Loucy (cell line): Measurements from ENCODE around the gene MOV10L1.

Source experiments
- H2AFZ ChIP-seq: fragments of 200-600 bp; sonication (generic); 2 replicates; pipeline ENCODE4 v1.6.0; 2016; ENCODE audit warnings: antibody characterized with exemption, mild to moderate bottlenecking, low read length, moderate library complexity
- H3F3A ChIP-seq: fragments of 200-600 bp; 2 replicates; pipeline ENCODE4 v1.6.0; 2016; ENCODE audit warnings: antibody characterized with exemption, low read depth, mild to moderate bottlenecking
- H3K27me3 ChIP-seq: fragments of 200-600 bp; sonication (generic); 2 replicates; pipeline ENCODE4 v1.6.1; 2014; ENCODE audit warnings: low read length, mild to moderate bottlenecking; ENCODE audit not compliant: insufficient read depth, poor library complexity, severe bottlenecking
- H3K36me3 ChIP-seq: fragments of 200-600 bp; sonication (generic); 2 replicates; pipeline ENCODE4 v1.6.1; 2016; ENCODE audit warnings: low read length; ENCODE audit not compliant: insufficient read depth
- H3K4me1 ChIP-seq: fragments of 200-600 bp; sonication (generic); 2 replicates; pipeline ENCODE4 v1.5.1; 2014; ENCODE audit warnings: low read length, mild to moderate bottlenecking; ENCODE audit not compliant: insufficient read depth, poor library complexity, severe bottlenecking
- H3K4me2 ChIP-seq: fragments of 200-600 bp; sonication (generic); 2 replicates; pipeline ENCODE4 v1.6.0; 2014; ENCODE audit warnings: antibody characterized with exemption, low read length, low read depth, mild to moderate bottlenecking; ENCODE audit not compliant: poor library complexity, severe bottlenecking
- H3K4me3 ChIP-seq: fragments of 200-600 bp; sonication (generic); 2 replicates; pipeline ENCODE4 v1.5.1; 2014; ENCODE audit warnings: low read length, mild to moderate bottlenecking, mixed read lengths; ENCODE audit not compliant: poor library complexity, severe bottlenecking
- H3K79me2 ChIP-seq: fragments of 200-600 bp; sonication (generic); 2 replicates; pipeline ENCODE4 v1.6.1; 2014; ENCODE audit warnings: low read length; ENCODE audit not compliant: insufficient read depth
- H3K9ac ChIP-seq: fragments of 200-600 bp; sonication (generic); 2 replicates; pipeline ENCODE4 v1.6.0; 2014; ENCODE audit warnings: mild to moderate bottlenecking, low read depth, low read length, moderate library complexity; ENCODE audit not compliant: poor library complexity, severe bottlenecking
- H3K9me2 ChIP-seq: fragments of 200-600 bp; sonication (generic); replicated peaks from 2 replicates; pipeline ENCODE4 v1.6.1; 2016; ENCODE audit warnings: low read depth, low read length, mixed read lengths
- H3K9me3 ChIP-seq: fragments of 200-600 bp; sonication (generic); 2 replicates; pipeline ENCODE4 v1.6.1; 2014; ENCODE audit warnings: mild to moderate bottlenecking, antibody characterized with exemption, low read length, low read depth; ENCODE audit not compliant: insufficient read depth
- H4K20me1 ChIP-seq: fragments of 200-600 bp; sonication (generic); 2 replicates; pipeline ENCODE4 v1.6.0; 2014; ENCODE audit warnings: antibody characterized with exemption, low read length, mild to moderate bottlenecking; ENCODE audit not compliant: insufficient read depth, poor library complexity, severe bottlenecking
- EZH2phosphoT487 ChIP-seq: fragments of 200-600 bp; IDR thresholded peaks from 2 replicates; pipeline ENCODE4 v1.6.1; 2018; ENCODE audit warnings: antibody characterized with exemption, mild to moderate bottlenecking, moderate library complexity, borderline replicate concordance
- TF ChIP-seq, protein P1 (sequence below): fragments of 200-600 bp; sonication (generic); conservative IDR thresholded peaks from 2 replicates; pipeline ENCODE4 v1.5.1; 2014; ENCODE audit warnings: mild to moderate bottlenecking, antibody characterized with exemption, low read length

Gene MOV10L1

GRCh38 chr22:50171319-50171964 lies 81.6 kb downstream of the MOV10L1 start:
- Histone ChIP-seq H3K9me2 (no peaks in the 10 kb centered on the region), H3K4me3 (no peak overlapping the region), H4K20me1 (no peaks in the 10 kb centered on the region), H3K4me1 (no peaks in the 10 kb centered on the region), H3F3A (no peaks in the 10 kb centered on the region), H3K4me2 (no peak overlapping the region), H3K36me3 (no peaks in the 10 kb centered on the region), H3K9me3 (no peaks in the 10 kb centered on the region), H2AFZ (no peak overlapping the region), H3K9ac (no peak overlapping the region), H3K79me2 (no peaks in the 10 kb centered on the region), H3K27me3 (no peaks in the 10 kb centered on the region)
- no peak for TF ChIP-seq EZH2phosphoT487
- TF ChIP-seq, protein P1, sequence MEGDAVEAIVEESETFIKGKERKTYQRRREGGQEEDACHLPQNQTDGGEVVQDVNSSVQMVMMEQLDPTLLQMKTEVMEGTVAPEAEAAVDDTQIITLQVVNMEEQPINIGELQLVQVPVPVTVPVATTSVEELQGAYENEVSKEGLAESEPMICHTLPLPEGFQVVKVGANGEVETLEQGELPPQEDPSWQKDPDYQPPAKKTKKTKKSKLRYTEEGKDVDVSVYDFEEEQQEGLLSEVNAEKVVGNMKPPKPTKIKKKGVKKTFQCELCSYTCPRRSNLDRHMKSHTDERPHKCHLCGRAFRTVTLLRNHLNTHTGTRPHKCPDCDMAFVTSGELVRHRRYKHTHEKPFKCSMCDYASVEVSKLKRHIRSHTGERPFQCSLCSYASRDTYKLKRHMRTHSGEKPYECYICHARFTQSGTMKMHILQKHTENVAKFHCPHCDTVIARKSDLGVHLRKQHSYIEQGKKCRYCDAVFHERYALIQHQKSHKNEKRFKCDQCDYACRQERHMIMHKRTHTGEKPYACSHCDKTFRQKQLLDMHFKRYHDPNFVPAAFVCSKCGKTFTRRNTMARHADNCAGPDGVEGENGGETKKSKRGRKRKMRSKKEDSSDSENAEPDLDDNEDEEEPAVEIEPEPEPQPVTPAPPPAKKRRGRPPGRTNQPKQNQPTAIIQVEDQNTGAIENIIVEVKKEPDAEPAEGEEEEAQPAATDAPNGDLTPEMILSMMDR, result no peak

DNA sequence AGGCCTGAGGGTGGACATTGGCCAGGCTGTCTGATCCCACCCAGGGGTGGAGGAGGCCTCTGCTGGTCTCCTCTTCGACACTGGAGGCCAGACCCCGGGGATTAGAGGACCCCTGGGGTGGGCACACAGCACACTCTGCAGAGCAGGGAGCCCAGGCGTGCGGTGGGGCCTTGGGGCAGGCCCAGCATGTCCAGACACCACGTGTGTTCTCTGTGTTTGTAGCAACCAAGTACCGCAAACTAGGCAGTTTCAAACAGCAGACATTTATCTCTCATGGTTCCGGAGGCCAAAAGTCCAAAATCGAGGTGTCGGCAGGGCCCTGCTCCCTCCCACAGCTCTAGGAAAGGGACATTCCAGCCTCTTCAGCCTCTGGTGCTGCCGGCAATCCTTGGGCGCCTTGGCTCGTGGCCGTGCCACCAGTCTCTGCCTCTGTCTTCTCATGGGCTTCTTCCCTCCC lies 82.2 kb downstream of the MOV10L1 start:
- no peak overlapping the region for H3K9ac ChIP-seq
- H3K27me3 ChIP-seq, result no peaks in the 10 kb centered on the region
- H3K9me3 ChIP-seq, result no peaks in the 10 kb centered on the region
- H3K4me3 ChIP-seq, result no peak overlapping the region
- no peaks in the 10 kb centered on the region for H4K20me1 ChIP-seq
- no peaks in the 10 kb centered on the region for H3K79me2 ChIP-seq
- no peaks in the 10 kb centered on the region for H3F3A ChIP-seq
- H2AFZ ChIP-seq, result no peak overlapping the region
- no peaks in the 10 kb centered on the region for H3K4me1 ChIP-seq
- H3K4me2 ChIP-seq, result no peak overlapping the region
- no peaks in the 10 kb centered on the region for H3K36me3 ChIP-seq
- H3K9me2 ChIP-seq, result no peaks in the 10 kb centered on the region
- TF ChIP-seq, protein P1, result no peak
- no peak for TF ChIP-seq EZH2phosphoT487

DNA sequence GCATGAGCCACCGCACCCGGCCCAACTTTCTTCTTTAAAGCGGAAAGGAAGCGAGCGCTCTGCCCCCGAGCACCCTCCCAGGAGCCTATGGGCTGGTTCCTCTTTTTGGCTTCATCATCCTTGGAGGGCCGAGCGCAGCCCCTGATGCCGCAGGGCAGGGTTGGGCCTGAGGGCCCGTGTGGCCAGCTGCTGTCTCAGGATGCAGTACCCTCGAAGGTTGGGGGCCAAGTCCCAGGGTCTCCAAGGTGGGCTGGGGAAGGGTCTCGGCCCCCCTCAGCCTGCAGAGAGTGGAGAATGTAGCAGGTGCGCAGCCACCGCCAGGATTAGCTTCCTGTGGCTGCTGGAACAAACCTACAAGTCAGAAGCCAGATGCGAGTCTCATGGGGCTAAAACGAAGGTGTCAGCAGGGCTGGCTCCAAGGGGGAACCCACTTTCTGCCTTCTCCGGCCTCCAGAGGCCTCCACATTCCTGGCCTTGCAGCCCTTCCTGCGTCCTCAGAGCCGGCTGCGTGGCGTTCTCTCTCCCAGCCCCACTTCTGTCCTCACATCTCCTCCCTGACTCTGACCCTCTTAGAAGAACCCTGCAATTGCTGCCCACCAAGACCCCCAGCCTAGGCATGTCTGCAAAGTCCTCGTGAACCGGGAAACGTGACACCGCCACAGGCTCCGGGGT lies 83.6 kb downstream of the MOV10L1 start:
- Histone ChIP-seq H3K4me2 (no peak overlapping the region), H3K9me3 (no peaks in the 10 kb centered on the region), H3K4me3 (no peak overlapping the region), H3K79me2 (no peaks in the 10 kb centered on the region), H3F3A (no peaks in the 10 kb centered on the region), H3K9me2 (no peaks in the 10 kb centered on the region), H3K36me3 (no peaks in the 10 kb centered on the region), H3K4me1 (no peaks in the 10 kb centered on the region), H3K27me3 (no peaks in the 10 kb centered on the region), H2AFZ (no peak overlapping the region), H4K20me1 (no peaks in the 10 kb centered on the region), H3K9ac (no peak overlapping the region)
- TF ChIP-seq, protein P1, result no peak
- no peak for TF ChIP-seq EZH2phosphoT487
